Keratinocyte (primary cell): ENCODE measurements around the gene GMCL1. TPM values are rescaled to one million over a fixed set of nuclear protein-coding genes. Genes with fewer than 3 reads are reported as not detected.

ENCODE experiments used
- DNase-seq: peaks from one replicate; pipeline ENCODE4 v3.0.0-alpha.2; 2011; ENCODE audit warnings: low read depth, missing footprints, low spot score
- FAIRE-seq: peaks from 2 replicates; lab custom pipeline; 2011; peaks lifted over from hg19 to GRCh38; lab: Jason Lieb, UNC
- H2AFZ ChIP-seq: 2 replicates; pipeline ENCODE4 v1.6.0; 2012; ENCODE audit warnings: low read length, control low read depth, inconsistent platforms; ENCODE audit not compliant: control insufficient read depth
- H3K27ac ChIP-seq: 2 replicates; pipeline ENCODE4 v1.5.1; 2011; ENCODE audit warnings: low read length; ENCODE audit not compliant: control insufficient read depth, insufficient read depth
- H3K27me3 ChIP-seq: 3 replicates; pipeline ENCODE4 v1.6.0; 2011; ENCODE audit warnings: low read length; ENCODE audit not compliant: control insufficient read depth, insufficient read depth; ENCODE audit errors: extremely low read depth
- H3K36me3 ChIP-seq, 2 experiments: 2 replicates in 1 of 2; 3 replicates in 1 of 2; pipeline ENCODE4 v1.5.1; 2011; ENCODE audit warnings: low read length in 2 of 2, mild to moderate bottlenecking in 1 of 2; ENCODE audit not compliant: control insufficient read depth in 2 of 2, insufficient read depth in 2 of 2; ENCODE audit errors: extremely low read depth in 1 of 2
- H3K4me1 ChIP-seq: 3 replicates; pipeline ENCODE4 v1.5.1; 2011; ENCODE audit warnings: low read length; ENCODE audit not compliant: control insufficient read depth, insufficient read depth; ENCODE audit errors: extremely low read depth
- H3K4me2 ChIP-seq: 3 replicates; pipeline ENCODE4 v1.6.0; 2011; ENCODE audit warnings: low read depth, low read length; ENCODE audit not compliant: control insufficient read depth, insufficient read depth; ENCODE audit errors: extremely low read depth
- H3K4me3 ChIP-seq, 3 experiments: fragments of 200-600 bp in 1 of 3; sonication (generic) in 1 of 3; 2 replicates in 2 of 3; 3 replicates in 1 of 3; pipeline ENCODE4 v1.5.1; 2011 to 2016; ENCODE audit warnings: low read length in 3 of 3, mild to moderate bottlenecking in 3 of 3, control low read depth in 2 of 3, inconsistent platforms in 1 of 3, low read depth in 1 of 3, mixed read lengths in 1 of 3, mixed run types in 1 of 3, moderate library complexity in 1 of 3; ENCODE audit not compliant: control insufficient read depth in 2 of 3, insufficient read depth in 2 of 3; ENCODE audit errors: extremely low read depth in 1 of 3
- H3K79me2 ChIP-seq: 2 replicates; pipeline ENCODE4 v1.6.0; 2012; ENCODE audit warnings: low read length; ENCODE audit not compliant: control insufficient read depth, insufficient read depth
- H3K9ac ChIP-seq: 3 replicates; pipeline ENCODE4 v1.6.0; 2011; ENCODE audit warnings: low read length; ENCODE audit not compliant: control insufficient read depth, insufficient read depth; ENCODE audit errors: extremely low read depth
- H3K9me1 ChIP-seq: 3 replicates; pipeline ENCODE4 v1.6.0; 2011; ENCODE audit warnings: low read length; ENCODE audit not compliant: control insufficient read depth, insufficient read depth; ENCODE audit errors: extremely low read depth
- H3K9me3 ChIP-seq: 2 replicates; pipeline ENCODE4 v1.5.1; 2012; ENCODE audit warnings: low read depth, low read length; ENCODE audit not compliant: control insufficient read depth
- H4K20me1 ChIP-seq: 3 replicates; pipeline ENCODE4 v1.6.0; 2011; ENCODE audit warnings: low read length; ENCODE audit not compliant: control insufficient read depth, insufficient read depth; ENCODE audit errors: extremely low read depth
- EZH2 ChIP-seq: IDR thresholded peaks from one replicate; pipeline ENCODE4 v1.6.1; 2012; ENCODE audit warnings: inconsistent platforms, mild to moderate bottlenecking, low read length, moderate library complexity
- dilution Hi-C: fragments of 300-500 bp; cut with MboI; formaldehyde crosslinking; loops from one replicate; pipeline ENCODE4 v1.7.0; 2020; ENCODE audit warnings: low sequenced_read_pairs; ENCODE audit not compliant: extremely low pct_ligation_motif_present
- polyA plus RNA-seq, 5 experiments: library from polyadenylated mRNA; depleted of rRNA in 3 of 5; stranded (reverse) in 3 of 5; stranded (forward) in 1 of 5; unstranded in 1 of 5; fragments of >200 nt; gene quantifications; 1 replicate in 1 of 5; 2 replicates in 3 of 5; 3 replicates in 1 of 5; pipeline versions ENCODE4 v1.2.1 to v1.2.3, GENCODE V29; 2011 to 2012; ENCODE audit warnings: missing spikeins in 2 of 5, low read depth in 1 of 5, low replicate concordance in 1 of 5
- TF ChIP-seq, protein P1 (sequence below), 3 experiments: IDR thresholded peaks in 1 of 3; conservative IDR thresholded peaks in 1 of 3; optimal IDR thresholded peaks in 1 of 3; 2 replicates in 2 of 3; 3 replicates in 1 of 3; pipeline versions ENCODE3 to v1.5.1; 2011; ENCODE audit warnings: low read length in 3 of 3, mild to moderate bottlenecking in 3 of 3, moderate library complexity in 2 of 3, control low read depth in 1 of 3, inconsistent platforms in 1 of 3; ENCODE audit not compliant: insufficient read depth in 2 of 3; ENCODE audit errors: extremely low read depth in 1 of 3

Gene GMCL1
- polyA plus RNA-seq, 1 donor (not counting 4 experiments of a cell fraction or from before 2014, with no cell fraction given), result 7.5 TPM

DNA sequence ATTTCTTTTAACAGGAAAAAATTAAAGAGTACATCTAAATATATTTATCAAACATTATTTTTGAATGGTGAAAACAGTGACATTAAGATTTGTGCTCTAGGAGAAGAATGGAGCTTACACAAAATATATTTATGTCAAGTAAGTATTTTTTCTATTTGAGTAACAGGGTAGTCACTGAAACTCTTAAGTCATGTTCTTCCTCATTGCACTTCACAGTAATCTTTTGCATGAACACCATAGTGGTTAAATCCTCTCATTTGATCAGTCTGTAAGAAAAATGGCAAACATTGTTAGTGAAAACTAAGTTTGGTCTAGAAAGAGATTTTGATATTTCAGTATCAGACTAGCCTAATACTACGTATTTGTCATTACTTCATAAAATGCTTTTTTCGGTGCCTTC lies 8.1 kb downstream of the GMCL1 start:
- H3K9me1 ChIP-seq, result no peaks in the 10 kb centered on the region
- no peak overlapping the region for H3K27ac ChIP-seq
- no peaks in the 10 kb centered on the region for H3K4me1 ChIP-seq
- no peak overlapping the region for H2AFZ ChIP-seq
- H3K4me3 ChIP-seq, result no peak overlapping the region
- no peaks in the 10 kb centered on the region for H3K79me2 ChIP-seq
- no peaks in the 10 kb centered on the region for H4K20me1 ChIP-seq
- no peaks in the 10 kb centered on the region for H3K36me3 ChIP-seq
- H3K9me3 ChIP-seq, result no peaks in the 10 kb centered on the region
- no peaks in the 10 kb centered on the region for H3K27me3 ChIP-seq
- DNase-seq (no peak), FAIRE-seq (no peak)
- TF ChIP-seq, protein P1, sequence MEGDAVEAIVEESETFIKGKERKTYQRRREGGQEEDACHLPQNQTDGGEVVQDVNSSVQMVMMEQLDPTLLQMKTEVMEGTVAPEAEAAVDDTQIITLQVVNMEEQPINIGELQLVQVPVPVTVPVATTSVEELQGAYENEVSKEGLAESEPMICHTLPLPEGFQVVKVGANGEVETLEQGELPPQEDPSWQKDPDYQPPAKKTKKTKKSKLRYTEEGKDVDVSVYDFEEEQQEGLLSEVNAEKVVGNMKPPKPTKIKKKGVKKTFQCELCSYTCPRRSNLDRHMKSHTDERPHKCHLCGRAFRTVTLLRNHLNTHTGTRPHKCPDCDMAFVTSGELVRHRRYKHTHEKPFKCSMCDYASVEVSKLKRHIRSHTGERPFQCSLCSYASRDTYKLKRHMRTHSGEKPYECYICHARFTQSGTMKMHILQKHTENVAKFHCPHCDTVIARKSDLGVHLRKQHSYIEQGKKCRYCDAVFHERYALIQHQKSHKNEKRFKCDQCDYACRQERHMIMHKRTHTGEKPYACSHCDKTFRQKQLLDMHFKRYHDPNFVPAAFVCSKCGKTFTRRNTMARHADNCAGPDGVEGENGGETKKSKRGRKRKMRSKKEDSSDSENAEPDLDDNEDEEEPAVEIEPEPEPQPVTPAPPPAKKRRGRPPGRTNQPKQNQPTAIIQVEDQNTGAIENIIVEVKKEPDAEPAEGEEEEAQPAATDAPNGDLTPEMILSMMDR (optimal IDR thresholded peaks at IDR 0.05 in 1 of 3, IDR thresholded peaks at IDR 0.05 in 1 of 3, conservative IDR thresholded peaks at IDR 0.05 in 1 of 3; ENCODE audit: extremely low read depth in 1 of 3, insufficient read depth in 2 of 3, low read length in 3 of 3), result no peak
- TF ChIP-seq EZH2, result no peak
- dilution Hi-C loops, result no loop called here
- no peak overlapping the region for H3K4me2 ChIP-seq
- H3K9ac ChIP-seq, result no peak overlapping the region

DNA sequence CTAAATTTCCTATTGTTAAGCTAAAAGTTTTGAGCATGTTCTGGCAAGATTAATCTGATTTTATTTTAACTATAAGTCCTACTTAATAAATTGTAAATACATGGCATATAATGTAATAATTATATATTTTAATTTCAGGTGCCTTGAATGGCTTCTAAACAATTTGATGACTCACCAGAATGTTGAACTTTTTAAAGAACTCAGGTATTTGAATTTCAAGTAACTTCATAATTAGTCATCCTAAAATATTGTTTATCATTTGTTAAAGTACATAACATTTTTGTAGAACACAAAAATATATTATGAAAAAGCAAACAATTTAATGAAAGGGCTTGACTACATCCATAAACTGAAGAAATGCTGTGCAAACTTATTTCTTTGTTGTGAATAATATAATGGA lies 14.5 kb downstream of the GMCL1 start:
- TF ChIP-seq, protein P1 (optimal IDR thresholded peaks at IDR 0.05 in 1 of 3, IDR thresholded peaks at IDR 0.05 in 1 of 3, conservative IDR thresholded peaks at IDR 0.05 in 1 of 3; ENCODE audit: extremely low read depth in 1 of 3, insufficient read depth in 2 of 3, low read length in 3 of 3), result no peak
- TF ChIP-seq EZH2, result no peak
- H3K79me2 ChIP-seq, result no peaks in the 10 kb centered on the region
- no peaks in the 10 kb centered on the region for H3K27me3 ChIP-seq
- H3K9me3 ChIP-seq, result no peaks in the 10 kb centered on the region
- no peak overlapping the region for H3K27ac ChIP-seq
- DNase-seq (no peak), FAIRE-seq (no peak)
- H3K9ac ChIP-seq, result no peak overlapping the region
- no peak overlapping the region for H3K4me3 ChIP-seq
- no peak overlapping the region for H3K4me2 ChIP-seq
- peaks cover 0 to 18% of the 10 kb centered on the region in 2 experiments for H3K36me3 ChIP-seq
- no peaks in the 10 kb centered on the region for H3K9me1 ChIP-seq
- H3K4me1 ChIP-seq, result peaks cover 5% of the 10 kb centered on the region
- no peaks in the 10 kb centered on the region for H4K20me1 ChIP-seq
- no peak overlapping the region for H2AFZ ChIP-seq
- dilution Hi-C loops, result no loop called here
